Measurements from ENCODE around the gene LARGE1.

DNA sequence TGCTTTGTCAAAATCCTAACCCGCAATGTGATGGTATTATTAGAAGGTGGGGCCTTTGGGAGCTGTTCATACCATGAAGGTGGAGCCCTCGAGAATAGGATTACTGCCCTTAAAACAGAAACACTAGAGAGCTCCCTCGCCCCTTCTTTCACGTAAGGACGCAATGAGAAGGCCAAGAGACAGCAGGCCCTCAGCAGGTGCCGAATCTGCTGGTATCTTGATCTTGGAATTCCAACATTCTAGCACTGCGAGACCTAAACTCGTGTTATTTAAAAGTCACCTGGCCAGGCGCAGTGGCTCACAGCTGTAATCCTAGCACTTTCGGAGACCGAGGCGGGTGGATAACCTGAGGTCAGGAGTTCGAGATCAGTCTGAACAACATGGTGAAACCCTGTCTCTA is 33.1 kb downstream of the LARGE1 start:
- TF ChIP-seq, protein P1, sequence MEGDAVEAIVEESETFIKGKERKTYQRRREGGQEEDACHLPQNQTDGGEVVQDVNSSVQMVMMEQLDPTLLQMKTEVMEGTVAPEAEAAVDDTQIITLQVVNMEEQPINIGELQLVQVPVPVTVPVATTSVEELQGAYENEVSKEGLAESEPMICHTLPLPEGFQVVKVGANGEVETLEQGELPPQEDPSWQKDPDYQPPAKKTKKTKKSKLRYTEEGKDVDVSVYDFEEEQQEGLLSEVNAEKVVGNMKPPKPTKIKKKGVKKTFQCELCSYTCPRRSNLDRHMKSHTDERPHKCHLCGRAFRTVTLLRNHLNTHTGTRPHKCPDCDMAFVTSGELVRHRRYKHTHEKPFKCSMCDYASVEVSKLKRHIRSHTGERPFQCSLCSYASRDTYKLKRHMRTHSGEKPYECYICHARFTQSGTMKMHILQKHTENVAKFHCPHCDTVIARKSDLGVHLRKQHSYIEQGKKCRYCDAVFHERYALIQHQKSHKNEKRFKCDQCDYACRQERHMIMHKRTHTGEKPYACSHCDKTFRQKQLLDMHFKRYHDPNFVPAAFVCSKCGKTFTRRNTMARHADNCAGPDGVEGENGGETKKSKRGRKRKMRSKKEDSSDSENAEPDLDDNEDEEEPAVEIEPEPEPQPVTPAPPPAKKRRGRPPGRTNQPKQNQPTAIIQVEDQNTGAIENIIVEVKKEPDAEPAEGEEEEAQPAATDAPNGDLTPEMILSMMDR (IDR thresholded peaks at IDR 0.05; ENCODE audit: insufficient read depth, low read length, poor library complexity, severe bottlenecking) = no peak
- no peak for TF ChIP-seq EZH2phosphoT487 (conservative IDR thresholded peaks at IDR 0.05; ENCODE audit: low read length)

Data from SU-DHL-6 (cell line).